GM12872 (cell line): ENCODE results near the gene TMEM91.

Source experiments
- CTCF ChIP-seq: IDR thresholded peaks from 3 replicates; pipeline ENCODE4 v1.5.1; 2011; ENCODE audit warnings: low read depth, mild to moderate bottlenecking, low read length, moderate library complexity; ENCODE audit not compliant: insufficient read depth

The TMEM91 gene

GRCh38 chr19:41376241-41376997, at the start of gene TMEM91:
Gene TMEM91 (plus strand): TSS chr19:41376533. CDS start chr19:41378310, 1,777 bp downstream.
- no peak for TF ChIP-seq CTCF

- no peak for TF ChIP-seq CTCF
These were observed 49.2 kb upstream of the TMEM91 start for GRCh38 chr19:41327076-41327575.

GRCh38 chr19:41327576-41328156, 48.7 kb upstream of the TMEM91 start:
- no peak for TF ChIP-seq CTCF

- no peak for TF ChIP-seq CTCF
These were observed 48.0 kb upstream of the TMEM91 start for GRCh38 chr19:41328157-41328841.

- no peak for TF ChIP-seq CTCF
These were observed 47.5 kb upstream of the TMEM91 start for GRCh38 chr19:41328842-41329225.

GRCh38 chr19:41330481-41330880, 45.9 kb upstream of the TMEM91 start:
- TF ChIP-seq CTCF: no peak

GRCh38 chr19:41330946-41331678, 45.2 kb upstream of the TMEM91 start:
- no peak for TF ChIP-seq CTCF
